ENCODE measurements around the gene LMAN2L.

DNA sequence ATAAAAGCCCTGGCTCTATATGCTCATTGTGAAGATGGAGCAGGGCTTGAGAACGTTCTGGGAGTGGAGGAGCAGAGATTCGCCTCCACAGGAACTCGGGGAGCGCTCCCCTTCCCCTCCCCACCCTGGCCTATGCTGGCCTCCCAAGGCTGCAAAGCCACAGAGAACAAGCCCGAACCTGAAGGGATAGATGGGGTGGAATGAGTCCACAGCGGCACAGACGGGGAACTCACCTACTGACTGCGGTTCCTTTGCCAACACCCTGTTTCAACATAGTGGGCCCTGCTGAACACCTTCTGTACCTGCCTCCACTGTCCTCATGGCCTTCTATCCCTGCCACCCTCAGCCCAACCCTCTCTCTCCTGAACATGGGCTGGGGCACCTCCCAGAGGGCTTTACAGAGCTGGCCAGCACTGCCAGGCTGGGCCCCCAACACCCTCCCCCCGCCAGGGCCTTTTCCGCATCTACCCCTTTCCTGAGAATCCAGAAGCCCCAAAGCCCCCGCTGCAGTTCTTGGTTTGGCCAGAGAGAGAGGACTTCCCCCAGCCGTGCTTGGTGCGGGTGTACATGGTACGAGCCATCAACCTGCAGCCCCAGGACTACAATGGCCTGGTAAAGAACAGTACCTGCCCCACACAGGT, 41.5 kb downstream of the LMAN2L start:
- TF ChIP-seq GATA3 (IDR thresholded peaks at IDR 0.05; ENCODE audit: low read depth, low read length) (no peak), GATA2 (IDR thresholded peaks at IDR 0.05; ENCODE audit: low read depth, low read length) (no peak)

Data from SH-SY5Y (cell line).